Measurements from ENCODE around the gene MCRIP1.

MCRIP1 gene

GRCh38 chr17:81806461-81807209, 26.5 kb downstream of the MCRIP1 start:
- Histone ChIP-seq H3K36me3 (ENCODE audit: control insufficient read depth, insufficient read depth, low read length) (no peaks in the 10 kb centered on the region), H3K27ac (ENCODE audit: low read depth, low read length) (no peak overlapping the region), H3K27me3 (ENCODE audit: control insufficient read depth, insufficient read depth, low read length) (peaks cover 78% of the 10 kb centered on the region), H3K4me3 (ENCODE audit: low read depth, low read length) (no peak overlapping the region), H3K9ac (ENCODE audit: low read length) (no peak overlapping the region), H3K9me3 (ENCODE audit: control insufficient read depth, insufficient read depth, low read depth, low read length) (no peaks in the 10 kb centered on the region), H3K4me1 (ENCODE audit: control insufficient read depth, insufficient read depth, low read length) (no peaks in the 10 kb centered on the region)

GRCh38 chr17:81805707-81806460, 27.2 kb downstream of the MCRIP1 start:
- Histone ChIP-seq H3K9ac (ENCODE audit: low read length) (no peak overlapping the region), H3K27me3 (ENCODE audit: control insufficient read depth, insufficient read depth, low read length) (peaks cover 86% of the 10 kb centered on the region), H3K36me3 (ENCODE audit: control insufficient read depth, insufficient read depth, low read length) (no peaks in the 10 kb centered on the region), H3K4me3 (ENCODE audit: low read depth, low read length) (no peak overlapping the region), H3K9me3 (ENCODE audit: control insufficient read depth, insufficient read depth, low read depth, low read length) (peaks cover 3% of the 10 kb centered on the region; the same call in 1 of the 2 replicates), H3K27ac (ENCODE audit: low read depth, low read length) (no peak overlapping the region), H3K4me1 (ENCODE audit: control insufficient read depth, insufficient read depth, low read length) (no peaks in the 10 kb centered on the region)

- Histone ChIP-seq H3K27ac (ENCODE audit: low read depth, low read length) (no peak overlapping the region), H3K27me3 (ENCODE audit: control insufficient read depth, insufficient read depth, low read length) (peaks cover 97% of the 10 kb centered on the region), H3K9ac (ENCODE audit: low read length) (no peak overlapping the region), H3K4me1 (ENCODE audit: control insufficient read depth, insufficient read depth, low read length) (no peaks in the 10 kb centered on the region), H3K9me3 (ENCODE audit: control insufficient read depth, insufficient read depth, low read depth, low read length) (peaks cover 6% of the 10 kb centered on the region; the same call in 1 of the 2 replicates), H3K36me3 (ENCODE audit: control insufficient read depth, insufficient read depth, low read length) (no peaks in the 10 kb centered on the region), H3K4me3 (ENCODE audit: low read depth, low read length) (peak overlapping the region; percentile 58)
Measured at GRCh38 chr17:81804559-81805399, 28.3 kb downstream of the MCRIP1 start.

GRCh38 chr17:81803728-81804558, 29.1 kb downstream of the MCRIP1 start, which contains the start of gene GCGR:
Gene GCGR, plus strand, starts transcription at chr17:81804150. Its CDS starts 4,869 bp downstream, at chr17:81809019.
- Histone ChIP-seq H3K36me3 (ENCODE audit: control insufficient read depth, insufficient read depth, low read length) (no peaks in the 10 kb centered on the region), H3K4me3 (ENCODE audit: low read depth, low read length) (peak within 1 kb of the TSS; percentile 58), H3K27ac (ENCODE audit: low read depth, low read length) (no peak within 1 kb of the TSS), H3K9ac (ENCODE audit: low read length) (no peak within 1 kb of the TSS), H3K27me3 (ENCODE audit: control insufficient read depth, insufficient read depth, low read length) (peaks cover 92% of the 10 kb centered on the region), H3K9me3 (ENCODE audit: control insufficient read depth, insufficient read depth, low read depth, low read length) (peaks cover 8% of the 10 kb centered on the region; the same call in 1 of the 2 replicates), H3K4me1 (ENCODE audit: control insufficient read depth, insufficient read depth, low read length) (no peaks in the 10 kb centered on the region)

GRCh38 chr17:81802856-81803643, 30.0 kb downstream of the MCRIP1 start:
- Histone ChIP-seq H3K4me3 (ENCODE audit: low read depth, low read length) (peak overlapping the region; percentile 58), H3K27ac (ENCODE audit: low read depth, low read length) (no peak overlapping the region), H3K4me1 (ENCODE audit: control insufficient read depth, insufficient read depth, low read length) (no peaks in the 10 kb centered on the region), H3K36me3 (ENCODE audit: control insufficient read depth, insufficient read depth, low read length) (no peaks in the 10 kb centered on the region), H3K9ac (ENCODE audit: low read length) (no peak overlapping the region), H3K27me3 (ENCODE audit: control insufficient read depth, insufficient read depth, low read length) (peaks cover 84% of the 10 kb centered on the region), H3K9me3 (ENCODE audit: control insufficient read depth, insufficient read depth, low read depth, low read length) (peaks cover 8% of the 10 kb centered on the region; the same call in 1 of the 2 replicates)

- H3K9me3 ChIP-seq (ENCODE audit: control insufficient read depth, insufficient read depth, low read depth, low read length): peaks cover 8% of the 10 kb centered on the region; the same call in 1 of the 2 replicates
- H3K27me3 ChIP-seq (ENCODE audit: control insufficient read depth, insufficient read depth, low read length): peaks cover 76% of the 10 kb centered on the region
- no peaks in the 10 kb centered on the region for H3K36me3 ChIP-seq (ENCODE audit: control insufficient read depth, insufficient read depth, low read length)
- no peaks in the 10 kb centered on the region for H3K4me1 ChIP-seq (ENCODE audit: control insufficient read depth, insufficient read depth, low read length)
- no peak overlapping the region for H3K27ac ChIP-seq (ENCODE audit: low read depth, low read length)
- H3K9ac ChIP-seq (ENCODE audit: low read length): no peak overlapping the region
- no peak overlapping the region for H3K4me3 ChIP-seq (ENCODE audit: low read depth, low read length)
Measured at GRCh38 chr17:81802048-81802758, 30.9 kb downstream of the MCRIP1 start.

GRCh38 chr17:81801327-81801726, 31.8 kb downstream of the MCRIP1 start:
- H3K4me1 ChIP-seq (ENCODE audit: control insufficient read depth, insufficient read depth, low read length): no peaks in the 10 kb centered on the region
- no peak overlapping the region for H3K27ac ChIP-seq (ENCODE audit: low read depth, low read length)
- H3K27me3 ChIP-seq (ENCODE audit: control insufficient read depth, insufficient read depth, low read length): peaks cover 67% of the 10 kb centered on the region
- H3K9ac ChIP-seq (ENCODE audit: low read length): no peak overlapping the region
- H3K9me3 ChIP-seq (ENCODE audit: control insufficient read depth, insufficient read depth, low read depth, low read length): peaks cover 8% of the 10 kb centered on the region; the same call in 1 of the 2 replicates
- H3K36me3 ChIP-seq (ENCODE audit: control insufficient read depth, insufficient read depth, low read length): no peaks in the 10 kb centered on the region
- no peak overlapping the region for H3K4me3 ChIP-seq (ENCODE audit: low read depth, low read length)

GRCh38 chr17:81794509-81794908, 38.6 kb downstream of the MCRIP1 start:
- no peak overlapping the region for H3K27ac ChIP-seq (ENCODE audit: low read depth, low read length)
- H3K36me3 ChIP-seq (ENCODE audit: control insufficient read depth, insufficient read depth, low read length): no peaks in the 10 kb centered on the region
- H3K27me3 ChIP-seq (ENCODE audit: control insufficient read depth, insufficient read depth, low read length): no peaks in the 10 kb centered on the region
- no peak overlapping the region for H3K9ac ChIP-seq (ENCODE audit: low read length)
- no peak overlapping the region for H3K4me3 ChIP-seq (ENCODE audit: low read depth, low read length)
- no peaks in the 10 kb centered on the region for H3K4me1 ChIP-seq (ENCODE audit: control insufficient read depth, insufficient read depth, low read length)
- H3K9me3 ChIP-seq (ENCODE audit: control insufficient read depth, insufficient read depth, low read depth, low read length): no peaks in the 10 kb centered on the region

- H3K27ac ChIP-seq (ENCODE audit: low read depth, low read length): no peak overlapping the region
- H3K27me3 ChIP-seq (ENCODE audit: control insufficient read depth, insufficient read depth, low read length): no peaks in the 10 kb centered on the region
- no peak overlapping the region for H3K4me3 ChIP-seq (ENCODE audit: low read depth, low read length)
- no peaks in the 10 kb centered on the region for H3K4me1 ChIP-seq (ENCODE audit: control insufficient read depth, insufficient read depth, low read length)
- H3K36me3 ChIP-seq (ENCODE audit: control insufficient read depth, insufficient read depth, low read length): no peaks in the 10 kb centered on the region
- H3K9me3 ChIP-seq (ENCODE audit: control insufficient read depth, insufficient read depth, low read depth, low read length): no peaks in the 10 kb centered on the region
- no peak overlapping the region for H3K9ac ChIP-seq (ENCODE audit: low read length)
Measured at GRCh38 chr17:81794074-81794476, 39.0 kb downstream of the MCRIP1 start.

All from HUES6 (cell line).